22Rv1 (cell line): ENCODE results near the gene ACAP2.

ENCODE experiments used
- CTCF ChIP-seq: fragments of 450-650 bp; IDR thresholded peaks from 2 replicates; pipeline ENCODE4 v1.5.1; 2017; ENCODE audit warnings: mild to moderate bottlenecking
- ZFX ChIP-seq: fragments of 450-650 bp; IDR thresholded peaks from 2 replicates; pipeline ENCODE4 v1.6.1; 2017; ENCODE audit warnings: antibody characterized with exemption, borderline replicate concordance

- TF ChIP-seq CTCF (no peak), ZFX (no peak)
Measured at GRCh38 chr3:195240171-195240701, 202.6 kb downstream of the ACAP2 start.
